DND-41 (cell line): Measurements from ENCODE around the gene CDPF1.
A peak's percentile ranks its signal among the peaks of the same experiment; 100 is the strongest.

Experiments used
- ATAC-seq: fragments of 200-7000 bp; cut with Tn5 transposase; 3 replicates; pipeline ENCODE4 v1.9.1; 2021; ENCODE audit warnings: low read depth; ENCODE audit not compliant: insufficient read depth
- DNase-seq: peaks from one replicate; pipeline ENCODE4 v3.0.0-alpha.2; 2020
- H2AFZ ChIP-seq: 2 replicates; pipeline ENCODE4 v1.6.0; 2012; ENCODE audit warnings: low read depth, low read length
- H3K27ac ChIP-seq: 2 replicates; pipeline ENCODE4 v1.5.1; 2012; ENCODE audit warnings: low read length, inconsistent platforms
- H3K27me3 ChIP-seq: fragments of 200-600 bp; sonication (generic); 2 replicates; pipeline ENCODE4 v1.6.0; 2012; ENCODE audit warnings: low read length, mild to moderate bottlenecking, inconsistent platforms; ENCODE audit not compliant: insufficient read depth, poor library complexity
- H3K36me3 ChIP-seq: 2 replicates; pipeline ENCODE4 v1.5.1; 2012; ENCODE audit warnings: low read length, inconsistent platforms; ENCODE audit not compliant: insufficient read depth
- H3K4me1 ChIP-seq: 2 replicates; pipeline ENCODE4 v1.5.1; 2012; ENCODE audit warnings: mild to moderate bottlenecking, low read length; ENCODE audit not compliant: insufficient read depth
- H3K4me2 ChIP-seq: 2 replicates; pipeline ENCODE4 v1.6.0; 2012; ENCODE audit warnings: mild to moderate bottlenecking, moderate library complexity, low read length, inconsistent platforms; ENCODE audit not compliant: insufficient read depth
- H3K4me3 ChIP-seq, 2 experiments: fragments of 200-600 bp in 1 of 2; shearing (Covaris generic) in 1 of 2; 2 replicates each; pipeline ENCODE4 v1.5.1; 2012 to 2016; ENCODE audit warnings: inconsistent platforms in 2 of 2, low read length in 2 of 2, mild to moderate bottlenecking in 2 of 2, low read depth in 1 of 2, moderate library complexity in 1 of 2
- H3K79me2 ChIP-seq: 2 replicates; pipeline ENCODE4 v1.6.0; 2012; ENCODE audit warnings: low read length, inconsistent platforms; ENCODE audit not compliant: insufficient read depth
- H3K9ac ChIP-seq: 2 replicates; pipeline ENCODE4 v1.6.0; 2012; ENCODE audit warnings: low read depth, mild to moderate bottlenecking, inconsistent platforms, low read length, moderate library complexity
- H3K9me3 ChIP-seq: 2 replicates; pipeline ENCODE4 v1.5.1; 2012; ENCODE audit warnings: low read length, moderate library complexity, mild to moderate bottlenecking, inconsistent platforms; ENCODE audit not compliant: insufficient read depth, severe bottlenecking
- H4K20me1 ChIP-seq: 2 replicates; pipeline ENCODE4 v1.6.0; 2012; ENCODE audit warnings: low read length; ENCODE audit not compliant: insufficient read depth
- CTCF ChIP-seq: IDR thresholded peaks from 2 replicates; pipeline ENCODE4 v1.5.1; 2012; ENCODE audit warnings: borderline replicate concordance, low read length, moderate library complexity, mild to moderate bottlenecking; ENCODE audit not compliant: poor library complexity, severe bottlenecking; ENCODE audit errors: extremely low read depth
- EZH2 ChIP-seq: IDR thresholded peaks from 3 replicates; pipeline ENCODE4 v1.6.1; 2012; ENCODE audit warnings: borderline replicate concordance, low read depth, mild to moderate bottlenecking, moderate library complexity, low read length, inconsistent platforms; ENCODE audit not compliant: severe bottlenecking

The CDPF1 gene

GRCh38 chr22:46245511-46245910 lies 4.6 kb downstream of the CDPF1 start:
- no peak overlapping the region for H3K4me2 ChIP-seq
- peak overlapping the region; percentile 57 for H3K27ac ChIP-seq
- DNase-seq (no peak), ATAC-seq (no peak)
- H4K20me1 ChIP-seq, result no peaks in the 10 kb centered on the region
- peaks cover 32% of the 10 kb centered on the region for H3K36me3 ChIP-seq
- no peaks in the 10 kb centered on the region for H3K9me3 ChIP-seq
- no peaks in the 10 kb centered on the region for H3K27me3 ChIP-seq
- H3K79me2 ChIP-seq, result peaks cover 38% of the 10 kb centered on the region
- H3K9ac ChIP-seq, result no peak overlapping the region
- peaks cover 72% of the 10 kb centered on the region for H3K4me1 ChIP-seq
- H3K4me3 ChIP-seq, result no peak overlapping the region
- H2AFZ ChIP-seq, result no peak overlapping the region
- TF ChIP-seq EZH2, result no peak

- H3K36me3 ChIP-seq, result peaks cover 32% of the 10 kb centered on the region
- no peak overlapping the region for H3K4me3 ChIP-seq
- no peak for ATAC-seq
- H3K27me3 ChIP-seq, result no peaks in the 10 kb centered on the region
- no peak overlapping the region for H3K9ac ChIP-seq
- peaks cover 79% of the 10 kb centered on the region for H3K4me1 ChIP-seq
- no peak for TF ChIP-seq CTCF
- no peak for TF ChIP-seq EZH2
- H4K20me1 ChIP-seq, result no peaks in the 10 kb centered on the region
- peak overlapping the region; percentile 57 for H3K27ac ChIP-seq
- peaks cover 32% of the 10 kb centered on the region for H3K79me2 ChIP-seq
- no peak overlapping the region for H2AFZ ChIP-seq
- H3K4me2 ChIP-seq, result no peak overlapping the region
- no peaks in the 10 kb centered on the region for H3K9me3 ChIP-seq
- DNase-seq, result no peak
Measured at GRCh38 chr22:46244771-46245170, 5.3 kb downstream of the CDPF1 start.

- no peak overlapping the region for H3K4me2 ChIP-seq
- peak overlapping the region; percentile 94 for H3K27ac ChIP-seq
- H3K4me1 ChIP-seq, result peaks cover 78% of the 10 kb centered on the region
- peak overlapping the region; percentile 20; the same call in 1 of the 2 replicates for H3K9ac ChIP-seq
- ATAC-seq, result no peak
- H3K4me3 ChIP-seq, result no peak overlapping the region
- H3K36me3 ChIP-seq, result peaks cover 52% of the 10 kb centered on the region
- peaks cover 13% of the 10 kb centered on the region for H3K79me2 ChIP-seq
- TF ChIP-seq CTCF, result no peak
- H3K27me3 ChIP-seq, result no peaks in the 10 kb centered on the region
- H2AFZ ChIP-seq, result no peak overlapping the region
- H3K9me3 ChIP-seq, result peaks cover 13% of the 10 kb centered on the region
- DNase-seq, result no peak
- H4K20me1 ChIP-seq, result no peaks in the 10 kb centered on the region
Measured at GRCh38 chr22:46242076-46242475, 8.0 kb downstream of the CDPF1 start.

GRCh38 chr22:46241396-46242007 lies 8.6 kb downstream of the CDPF1 start:
- H3K9ac ChIP-seq, result peak overlapping the region; percentile 58
- H3K36me3 ChIP-seq, result peaks cover 57% of the 10 kb centered on the region
- TF ChIP-seq EZH2 (no peak), CTCF (no peak)
- peaks cover 72% of the 10 kb centered on the region for H3K4me1 ChIP-seq
- peaks cover 18% of the 10 kb centered on the region for H3K9me3 ChIP-seq
- ATAC-seq (no peak), DNase-seq (no peak)
- H3K4me3 ChIP-seq, result no peak overlapping the region
- H3K27me3 ChIP-seq, result no peaks in the 10 kb centered on the region
- 0 out of 2 replicates have a peak overlapping the region, but pooled peaks have one; percentile 3 for H2AFZ ChIP-seq
- H3K4me2 ChIP-seq, result no peak overlapping the region; the same call in 1 of the 2 replicates
- H3K27ac ChIP-seq, result peak overlapping the region; percentile 94
- no peaks in the 10 kb centered on the region for H4K20me1 ChIP-seq
- H3K79me2 ChIP-seq, result peaks cover 8% of the 10 kb centered on the region
